K562 (cell line): ENCODE measurements around the gene PAPOLB. TPM values are rescaled to one million over a fixed set of nuclear protein-coding genes. Genes with fewer than 3 reads are reported as not detected.
A peak's percentile ranks its signal among the peaks of the same experiment; 100 is the strongest.

Source experiments
- ATAC-seq: fragments of 200-7000 bp; cut with Tn5 transposase; 3 replicates; pipeline ENCODE4 v1.9.1; 2020; ENCODE audit warnings: moderate library complexity
- BruUV-seq: library from RNA; stranded (reverse); fragments of 400-500 nt; replicated peaks from 2 replicates; lab custom pipeline; 2021; lab: Mats Ljungman, UMichigan
- CTCF ChIA-PET: fragments of 300-600 bp; formaldehyde crosslinking; extraction: SDS; loops from one replicate; lab custom pipeline; 2021; ENCODE audit warnings: low intra/inter-chr PET ratio; lab: Yijun Ruan, JAX
- POLR2A ChIA-PET: fragments of 300-600, 350-650 bp; sonication (Branson Sonifier 250); formaldehyde crosslinking; extraction: SDS; loops from one replicate; lab custom pipeline; 2021; ENCODE audit warnings: antibody characterized with exemption, inconsistent platforms; lab: Yijun Ruan, JAX
- DNase-seq, 4 experiments: peaks; one replicate each; pipeline versions ENCODE4 v3.0.0 to v3.0.0-alpha.2; 2011 to 2018; ENCODE audit warnings: low spot score in 3 of 4, mixed read lengths in 3 of 4; ENCODE audit errors: extremely low read depth in 1 of 4
- FAIRE-seq: peaks from 2 replicates; lab custom pipeline; 2011; peaks lifted over from hg19 to GRCh38; lab: Jason Lieb, UNC
- H2AFZ ChIP-seq: 2 replicates; pipeline ENCODE4 v1.6.0; 2011; ENCODE audit warnings: low read depth, low read length, control low read depth, inconsistent platforms
- H3K27ac ChIP-seq: fragments of 200-600 bp; 3 replicates; pipeline ENCODE4 v1.8.0; 2011; ENCODE audit warnings: low read depth, mild to moderate bottlenecking, control low read depth, inconsistent platforms, low read length, moderate library complexity, mixed read lengths; ENCODE audit errors: extremely low read depth
- H3K27me3 ChIP-seq, 2 experiments: fragments of 300-600 bp in 1 of 2; 2 replicates in 1 of 2; 3 replicates in 1 of 2; pipeline versions ENCODE4 v1.6.0 to v1.8.0; 2011; ENCODE audit warnings: inconsistent platforms in 2 of 2, low read length in 2 of 2, mild to moderate bottlenecking in 1 of 2, mixed read lengths in 1 of 2, moderate library complexity in 1 of 2; ENCODE audit not compliant: control insufficient read depth in 2 of 2, insufficient read depth in 2 of 2
- H3K36me3 ChIP-seq: fragments of 300-600 bp; 3 replicates; pipeline ENCODE4 v1.8.0; 2011; ENCODE audit warnings: mild to moderate bottlenecking, low read length, inconsistent platforms; ENCODE audit not compliant: control insufficient read depth, insufficient read depth
- H3K4me1 ChIP-seq, 2 experiments: fragments of 200-600 bp in 1 of 2; replicated peaks in 1 of 2; 2 replicates in 1 of 2; 3 replicates in 1 of 2; pipeline versions ENCODE4 v1.5.1 to v1.8.0; 2011; ENCODE audit warnings: inconsistent platforms in 2 of 2, low read length in 2 of 2, mild to moderate bottlenecking in 1 of 2, mixed read lengths in 1 of 2, moderate library complexity in 1 of 2; ENCODE audit not compliant: control insufficient read depth in 2 of 2, insufficient read depth in 2 of 2
- H3K4me2 ChIP-seq: 2 replicates; pipeline ENCODE4 v1.6.1; 2011; ENCODE audit warnings: low read length, control low read depth, inconsistent platforms, mixed read lengths; ENCODE audit not compliant: insufficient read depth
- H3K4me3 ChIP-seq: fragments of 200-600 bp; sonication (generic), shearing (Covaris generic); 2 replicates; pipeline ENCODE4 v1.5.1; 2016; ENCODE audit warnings: control low read depth, inconsistent platforms
- H3K79me2 ChIP-seq: fragments of 200-600 bp; 3 replicates; pipeline ENCODE4 v1.8.0; 2011; ENCODE audit warnings: low read length, inconsistent platforms; ENCODE audit not compliant: control insufficient read depth, insufficient read depth
- H3K9ac ChIP-seq, 2 experiments: 2 replicates each; pipeline versions ENCODE4 v1.6.0 to v1.6.1; 2011; ENCODE audit warnings: low read depth in 2 of 2, low read length in 2 of 2, control low read depth in 1 of 2, inconsistent platforms in 1 of 2, mild to moderate bottlenecking in 1 of 2, mixed read lengths in 1 of 2; ENCODE audit not compliant: insufficient read depth in 1 of 2
- H3K9me1 ChIP-seq: one replicate; pipeline ENCODE4 v1.6.0; 2011; ENCODE audit warnings: inconsistent platforms, mild to moderate bottlenecking, low read length, moderate library complexity; ENCODE audit not compliant: control insufficient read depth, insufficient read depth
- H3K9me3 ChIP-seq: replicated peaks from 2 replicates; pipeline ENCODE4 v1.5.1; 2011; ENCODE audit warnings: low read depth, low read length, inconsistent platforms; ENCODE audit not compliant: control insufficient read depth, insufficient read depth
- H4K20me1 ChIP-seq: replicated peaks from 2 replicates; pipeline ENCODE4 v1.6.1; 2011; ENCODE audit warnings: low read length, inconsistent platforms, mixed read lengths; ENCODE audit not compliant: control insufficient read depth, insufficient read depth
- EHMT2 ChIP-seq: fragments of 450-650 bp; IDR thresholded peaks from 2 replicates; pipeline ENCODE4 v1.6.1; 2018; ENCODE audit warnings: antibody characterized with exemption
- FOSL1 ChIP-seq: fragments of 200-800 bp; sonication (Bioruptor generic); conservative IDR thresholded peaks from 2 replicates; pipeline ENCODE4 v1.6.1; 2016; ENCODE audit warnings: missing genetic modification characterization, missing compliant biosample characterization
- JUND ChIP-seq, 2 experiments: IDR thresholded peaks; 2 replicates in 1 of 2; 3 replicates in 1 of 2; pipeline ENCODE4 v1.6.1; 2011; ENCODE audit warnings: borderline replicate concordance in 2 of 2, low read depth in 2 of 2, low read length in 2 of 2, improper control_type of control experiment in 1 of 2, missing biosample characterization in 1 of 2, missing genetic modification characterization in 1 of 2, missing genetic modification reagents in 1 of 2
- RERE ChIP-seq: sonication (generic); formaldehyde crosslinking; IDR thresholded peaks from 2 replicates; pipeline ENCODE4 v1.8.0; 2023; ENCODE audit warnings: missing genetic modification reagents, mild to moderate bottlenecking, borderline replicate concordance
- SAFB2 ChIP-seq: fragments of 200-400 bp; formaldehyde crosslinking; IDR thresholded peaks from 2 replicates; pipeline ENCODE4 v1.6.1; 2018; ENCODE audit warnings: borderline replicate concordance, low read length, low read depth, moderate library complexity; ENCODE audit not compliant: severe bottlenecking
- TBL1XR1 ChIP-seq, 2 experiments: IDR thresholded peaks; 2 replicates each; pipeline ENCODE4 v1.6.1; 2012; ENCODE audit warnings: improper control_type of control experiment in 2 of 2, low read length in 2 of 2, mild to moderate bottlenecking in 1 of 2
- XRCC4 ChIP-seq: IDR thresholded peaks from one replicate; pipeline ENCODE4 v1.6.1; 2011; ENCODE audit not compliant: insufficient read depth, insufficient read length; ENCODE audit errors: extremely low read depth
- ZC3H8 ChIP-seq: fragments of 450-650 bp; IDR thresholded peaks from 2 replicates; pipeline ENCODE4 v1.6.1; 2017
- ZNF518B ChIP-seq: fragments of 250-450 bp; sonication (Bioruptor Pico); IDR thresholded peaks from 2 replicates; pipeline ENCODE4 v1.5.0; 2021; ENCODE audit warnings: mild to moderate bottlenecking, moderate library complexity
- WGBS: fragments of 100-300 bp; shearing (Covaris generic); methylation state at CpG from one replicate; pipeline ENCODE4 v1.1.6; 2016; ENCODE audit warnings: low coverage, mixed read lengths; ENCODE audit not compliant: insufficient coverage; ENCODE audit errors: missing lambda C conversion rate; 5-methylcytosine and 5-hydroxymethylcytosine counted together
- in situ Hi-C: fragments of 300-500 bp; cut with MboI; formaldehyde crosslinking; loops from 4 replicates; pipeline ENCODE4 v1.15.0; 2018; ENCODE audit warnings: inconsistent platforms, mixed read lengths
- intact Hi-C: fragments of 100-400 bp; cut with micrococcal nuclease; formaldehyde crosslinking; loops from 2 replicates; pipeline ENCODE4 v1.14.2; 2022
- polyA plus RNA-seq, 8 experiments: library from polyadenylated mRNA; depleted of rRNA in 4 of 8; stranded (reverse) in 5 of 8; unstranded in 3 of 8; fragments of >200 nt; fragmentation: Nextera tagmentation in 2 of 8; fragmentation: Illumina TruSeq in 1 of 8; extraction: Ambion mirVana in 2 of 8; extraction: Trizol in 1 of 8; gene quantifications; 2 replicates each; pipeline versions ENCODE4 v1.2.1 to v1.2.3, GENCODE V29; 2011 to 2014; ENCODE audit warnings: inconsistent platforms in 1 of 8, missing spikeins in 1 of 8
- total RNA-seq, 7 experiments: library from RNA; depleted of rRNA in 6 of 7; stranded (reverse); fragments of >200 nt in 6 of 7; fragmentation: Illumina TruSeq in 2 of 7; extraction: Trizol in 2 of 7; gene quantifications; 2 replicates each; pipeline versions ENCODE4 v1.2.1 to v1.2.3, GENCODE V29; 2011 to 2021; ENCODE audit warnings: low replicate concordance in 1 of 7

The PAPOLB gene
- total and polyA plus RNA-seq, 9 of the 15 experiments (the other 6 are each of a cell fraction or from before 2014, with no cell fraction given) = 0.04 to 0.33 (median 0.16) TPM; not detected in 4

- TF ChIP-seq SAFB2 = no peak
- no peak for TF ChIP-seq TBL1XR1 (IDR thresholded peaks at IDR 0.05; ENCODE audit: low read length in 2 of 2)
- TF ChIP-seq ZC3H8 = no peak
- no peak for TF ChIP-seq FOSL1
- no peak for TF ChIP-seq XRCC4
Observed at GRCh38 chr7:4854916-4855315, 6.9 kb downstream of the PAPOLB start (continued).

GRCh38 chr7:4851459-4852422 is 10.1 kb downstream of the PAPOLB start:
- intact Hi-C loops = no loop called here
- POLR2A ChIA-PET = interaction anchor here (0.6 to 1.1 kb wide), 2 partner anchors 75 to 229 kb away, joined by 3 read pairs; no protein-coding TSS in a partner anchor
- WGBS = 59% methylated on average over 6 of the region's 6 CpGs
- 0 out of 2 replicates have a peak, but pooled peaks have one; percentile 55 for TF ChIP-seq JUND (IDR thresholded peaks at IDR 0.05; ENCODE audit: borderline replicate concordance, low read depth, low read length)
- TF ChIP-seq JUND (tag; IDR thresholded peaks at IDR 0.05; ENCODE audit: borderline replicate concordance, low read depth, low read length) = no peak
- 0 out of 2 replicates have a peak, but pooled peaks have one; percentile 8 for TF ChIP-seq EHMT2
- TF ChIP-seq ZNF518B (CRISPR knock-in tag) = no peak
- no peak for TF ChIP-seq RERE (CRISPR knock-in tag)

More at GRCh38 chr7:4851459-4852422, 10.1 kb downstream of the PAPOLB start:
- Histone ChIP-seq H4K20me1 (no peaks in the 10 kb centered on the region), H3K4me3 (no peak overlapping the region), H3K27me3 (no peaks in the 10 kb centered on the region), H3K9ac (no peak overlapping the region), H3K4me2 (no peak overlapping the region), H3K79me2 (no peaks in the 10 kb centered on the region), H3K9me3 (no peaks in the 10 kb centered on the region), H2AFZ (no peak overlapping the region; the same call in 1 of the 2 replicates), H3K36me3 (no peaks in the 10 kb centered on the region), H3K27ac (no peak overlapping the region), H3K4me1 (peaks cover 0 to 6% of the 10 kb centered on the region in 2 experiments; a peak in 1 of 5 replicates), H3K9me1 (no peaks in the 10 kb centered on the region)
- in situ Hi-C loops = no loop called here
- DNase-seq (peak in 2 of 4 experiments; percentile 30 to 44), FAIRE-seq (no peak), ATAC-seq (peak; percentile 75)
- CTCF ChIA-PET = no interaction called here
- no TSS peak for BruUV-seq
